ENCODE measurements around the gene RBP5. TPM values are rescaled to one million over a fixed set of nuclear protein-coding genes. Genes with fewer than 3 reads are reported as not detected.

The RBP5 gene
- total RNA-seq, 1 experiment from 2014 or later, result 2.7 TPM

DNA sequence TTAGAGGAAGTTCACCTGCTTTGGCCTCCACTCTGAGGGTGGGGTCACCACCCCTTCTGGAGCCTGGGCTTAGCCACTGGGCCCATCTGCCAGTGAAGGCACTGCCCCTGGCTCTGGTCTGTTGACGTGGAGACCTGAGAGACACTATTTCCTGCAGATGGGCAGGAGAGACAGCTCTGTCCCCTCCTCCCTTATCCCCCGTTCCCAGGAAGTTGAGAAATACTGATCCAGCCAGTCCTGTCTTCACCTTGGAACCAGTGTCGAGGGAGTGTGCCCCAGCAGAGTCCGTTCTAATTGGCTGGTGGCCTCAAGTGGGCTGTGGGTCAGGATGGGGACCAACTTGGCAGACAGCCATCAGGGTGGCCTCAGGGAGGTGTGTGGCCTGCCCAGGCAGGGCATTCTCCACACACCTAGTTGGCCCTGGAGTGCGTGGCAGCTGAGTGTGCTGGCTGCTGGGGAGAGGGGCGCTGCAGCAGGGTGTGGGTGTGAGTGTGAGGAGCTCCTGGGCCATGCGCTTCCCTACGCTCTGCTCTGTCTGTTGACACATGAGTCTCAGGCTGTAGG lies 26.9 kb upstream of the RBP5 start:
- no peaks in the 10 kb centered on the region for H3K9me3 ChIP-seq (ENCODE audit: control insufficient read depth, low read depth, low read length)
- H3K4ac ChIP-seq (ENCODE audit: low read depth, low read length), result no peak overlapping the region
- H3K27ac ChIP-seq (ENCODE audit: insufficient read length, low read depth, low read length), result no peak overlapping the region
- no peak overlapping the region for H2AK5ac ChIP-seq (ENCODE audit: insufficient read length, low read length)
- no peak overlapping the region for H2BK120ac ChIP-seq (ENCODE audit: low read depth, low read length, poor library complexity, severe bottlenecking)
- no peak overlapping the region for H3K27ac Mint-ChIP-seq
- no peaks in the 10 kb centered on the region for H3K23me2 ChIP-seq (ENCODE audit: insufficient read length, low read depth, low read length, poor library complexity, severe bottlenecking)
- no peak overlapping the region for H3K14ac ChIP-seq (ENCODE audit: insufficient read depth, low read length)
- H4K91ac ChIP-seq (ENCODE audit: insufficient read length, low read depth, low read length), result no peak overlapping the region
- no peaks in the 10 kb centered on the region for H3K79me1 ChIP-seq (ENCODE audit: insufficient read depth, low read depth, low read length, poor library complexity, severe bottlenecking)
- H4K5ac ChIP-seq (ENCODE audit: insufficient read length, low read depth, low read length), result no peak overlapping the region
- H3K23ac ChIP-seq (ENCODE audit: insufficient read length, low read depth, low read length), result no peak overlapping the region
- no peaks in the 10 kb centered on the region for H4K20me1 ChIP-seq (ENCODE audit: control insufficient read depth, insufficient read depth, insufficient read length)
- TF ChIP-seq, protein P1, sequence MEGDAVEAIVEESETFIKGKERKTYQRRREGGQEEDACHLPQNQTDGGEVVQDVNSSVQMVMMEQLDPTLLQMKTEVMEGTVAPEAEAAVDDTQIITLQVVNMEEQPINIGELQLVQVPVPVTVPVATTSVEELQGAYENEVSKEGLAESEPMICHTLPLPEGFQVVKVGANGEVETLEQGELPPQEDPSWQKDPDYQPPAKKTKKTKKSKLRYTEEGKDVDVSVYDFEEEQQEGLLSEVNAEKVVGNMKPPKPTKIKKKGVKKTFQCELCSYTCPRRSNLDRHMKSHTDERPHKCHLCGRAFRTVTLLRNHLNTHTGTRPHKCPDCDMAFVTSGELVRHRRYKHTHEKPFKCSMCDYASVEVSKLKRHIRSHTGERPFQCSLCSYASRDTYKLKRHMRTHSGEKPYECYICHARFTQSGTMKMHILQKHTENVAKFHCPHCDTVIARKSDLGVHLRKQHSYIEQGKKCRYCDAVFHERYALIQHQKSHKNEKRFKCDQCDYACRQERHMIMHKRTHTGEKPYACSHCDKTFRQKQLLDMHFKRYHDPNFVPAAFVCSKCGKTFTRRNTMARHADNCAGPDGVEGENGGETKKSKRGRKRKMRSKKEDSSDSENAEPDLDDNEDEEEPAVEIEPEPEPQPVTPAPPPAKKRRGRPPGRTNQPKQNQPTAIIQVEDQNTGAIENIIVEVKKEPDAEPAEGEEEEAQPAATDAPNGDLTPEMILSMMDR (conservative IDR thresholded peaks at IDR 0.05), result no peak
- H3K36me3 Mint-ChIP-seq (ENCODE audit: insufficient read depth in 1 of 3, low read depth in 3 of 3), result peaks cover 0 to 9% (median 8%) of the 10 kb centered on the region in 3 experiments; a peak in 6 of 7 replicates
- H2BK20ac ChIP-seq (ENCODE audit: low read depth, low read length, poor library complexity, severe bottlenecking), result no peak overlapping the region
- H2AFZ ChIP-seq (ENCODE audit: low read length), result no peak overlapping the region
- no peak overlapping the region for H3K4me2 ChIP-seq (ENCODE audit: insufficient read depth, insufficient read length, low read length)
- no CpG with 5 or more reads among the region's 8 CpGs for WGBS (ENCODE audit: extremely low coverage, insufficient read length, low lambda C conversion rate)
- H4K8ac ChIP-seq (replicated peaks; ENCODE audit: insufficient read length, low read depth, low read length), result no peak overlapping the region
- no peak overlapping the region for H3K9ac ChIP-seq (ENCODE audit: extremely low read depth, insufficient read length, low read length)
- no peak for DNase-seq
- H3K56ac ChIP-seq (ENCODE audit: insufficient read length, low read depth, low read length), result no peak overlapping the region
- H3T11ph ChIP-seq (ENCODE audit: low read length), result no peak overlapping the region
- H3K9me3 Mint-ChIP-seq, result no peaks in the 10 kb centered on the region
- H3K79me2 ChIP-seq (ENCODE audit: insufficient read depth, low read length), result no peaks in the 10 kb centered on the region
- no peaks in the 10 kb centered on the region for H3K4me1 ChIP-seq (ENCODE audit: insufficient read depth, low read length)
- H2BK5ac ChIP-seq (ENCODE audit: insufficient read length, low read length), result no peak overlapping the region
- no peak overlapping the region for H3K18ac ChIP-seq (ENCODE audit: insufficient read length, low read depth, low read length)
- H2BK15ac ChIP-seq (ENCODE audit: low read depth, low read length), result no peak overlapping the region
- H3K27me3 ChIP-seq (ENCODE audit: insufficient read depth, low read length), result no peaks in the 10 kb centered on the region
- H2BK12ac ChIP-seq (ENCODE audit: insufficient read length, low read depth, low read length), result no peak overlapping the region
- no peaks in the 10 kb centered on the region; the same call in 1 of the 2 replicates for H3K27me3 Mint-ChIP-seq (ENCODE audit: low read depth)
- no peaks in the 10 kb centered on the region for H3K4me1 Mint-ChIP-seq
- H3K4me3 Mint-ChIP-seq, result no peak overlapping the region
